ENCODE results near the gene PTPRQ.

PTPRQ gene, protein sequence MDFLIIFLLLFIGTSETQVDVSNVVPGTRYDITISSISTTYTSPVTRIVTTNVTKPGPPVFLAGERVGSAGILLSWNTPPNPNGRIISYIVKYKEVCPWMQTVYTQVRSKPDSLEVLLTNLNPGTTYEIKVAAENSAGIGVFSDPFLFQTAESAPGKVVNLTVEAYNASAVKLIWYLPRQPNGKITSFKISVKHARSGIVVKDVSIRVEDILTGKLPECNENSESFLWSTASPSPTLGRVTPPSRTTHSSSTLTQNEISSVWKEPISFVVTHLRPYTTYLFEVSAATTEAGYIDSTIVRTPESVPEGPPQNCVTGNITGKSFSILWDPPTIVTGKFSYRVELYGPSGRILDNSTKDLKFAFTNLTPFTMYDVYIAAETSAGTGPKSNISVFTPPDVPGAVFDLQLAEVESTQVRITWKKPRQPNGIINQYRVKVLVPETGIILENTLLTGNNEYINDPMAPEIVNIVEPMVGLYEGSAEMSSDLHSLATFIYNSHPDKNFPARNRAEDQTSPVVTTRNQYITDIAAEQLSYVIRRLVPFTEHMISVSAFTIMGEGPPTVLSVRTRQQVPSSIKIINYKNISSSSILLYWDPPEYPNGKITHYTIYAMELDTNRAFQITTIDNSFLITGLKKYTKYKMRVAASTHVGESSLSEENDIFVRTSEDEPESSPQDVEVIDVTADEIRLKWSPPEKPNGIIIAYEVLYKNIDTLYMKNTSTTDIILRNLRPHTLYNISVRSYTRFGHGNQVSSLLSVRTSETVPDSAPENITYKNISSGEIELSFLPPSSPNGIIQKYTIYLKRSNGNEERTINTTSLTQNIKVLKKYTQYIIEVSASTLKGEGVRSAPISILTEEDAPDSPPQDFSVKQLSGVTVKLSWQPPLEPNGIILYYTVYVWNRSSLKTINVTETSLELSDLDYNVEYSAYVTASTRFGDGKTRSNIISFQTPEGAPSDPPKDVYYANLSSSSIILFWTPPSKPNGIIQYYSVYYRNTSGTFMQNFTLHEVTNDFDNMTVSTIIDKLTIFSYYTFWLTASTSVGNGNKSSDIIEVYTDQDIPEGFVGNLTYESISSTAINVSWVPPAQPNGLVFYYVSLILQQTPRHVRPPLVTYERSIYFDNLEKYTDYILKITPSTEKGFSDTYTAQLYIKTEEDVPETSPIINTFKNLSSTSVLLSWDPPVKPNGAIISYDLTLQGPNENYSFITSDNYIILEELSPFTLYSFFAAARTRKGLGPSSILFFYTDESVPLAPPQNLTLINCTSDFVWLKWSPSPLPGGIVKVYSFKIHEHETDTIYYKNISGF (N-terminal part only)
- 0 to 0.11 (median 0) reads per million in 9 experiments for total RNA-seq

DNA sequence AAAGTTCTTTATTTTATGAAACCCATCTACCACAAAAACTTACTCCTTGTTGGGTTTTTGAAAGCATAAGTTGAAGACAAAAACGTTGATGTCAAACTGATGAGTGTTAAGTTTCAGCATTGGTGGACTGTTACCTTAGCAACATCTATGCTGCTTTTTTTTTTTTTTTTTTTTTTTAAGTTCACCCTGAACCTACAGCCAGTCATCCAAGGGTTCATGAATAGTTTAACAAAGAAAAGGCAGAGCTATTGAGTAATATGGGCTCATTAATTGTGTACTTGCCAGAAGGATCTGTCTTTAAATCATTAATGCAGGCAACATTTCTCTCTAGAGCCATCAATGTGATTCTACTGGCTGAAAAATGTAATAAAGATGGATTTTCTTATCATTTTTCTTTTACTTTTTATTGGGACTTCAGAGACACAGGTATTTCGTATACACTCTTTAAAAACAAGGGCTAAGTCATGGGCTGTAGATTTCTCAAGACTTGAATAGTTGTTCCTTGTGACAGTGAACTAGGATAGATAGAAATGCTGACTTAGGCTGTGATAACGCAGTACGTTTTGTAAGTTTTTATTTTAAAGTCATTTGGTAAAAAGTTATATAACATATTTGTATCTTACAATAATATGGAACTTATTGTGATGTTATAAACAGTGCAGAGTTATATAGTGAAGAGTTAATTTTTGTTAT lies at the start of gene PTPRQ:
TSS of gene PTPRQ (plus strand) at position 262 of the 693 bp plus-strand sequence. CDS start at position 373, 111 bp downstream.
- H3K36me3 Mint-ChIP-seq (ENCODE audit: insufficient read depth): no peaks in the 10 kb centered on the region
- no peak within 1 kb of the TSS for H3K27ac Mint-ChIP-seq
- H3K4me1 Mint-ChIP-seq (ENCODE audit: low read depth in 2 of 2): no peaks in the 10 kb centered on the region
- ATAC-seq (replicated peaks): no peak
- peaks cover 0 to 2% of the 10 kb centered on the region in 2 donors for H3K9me3 Mint-ChIP-seq
- DNase-seq: no peak
- H3K4me3 Mint-ChIP-seq: no peak within 1 kb of the TSS
- H3K27me3 Mint-ChIP-seq: no peaks in the 10 kb centered on the region

DNA sequence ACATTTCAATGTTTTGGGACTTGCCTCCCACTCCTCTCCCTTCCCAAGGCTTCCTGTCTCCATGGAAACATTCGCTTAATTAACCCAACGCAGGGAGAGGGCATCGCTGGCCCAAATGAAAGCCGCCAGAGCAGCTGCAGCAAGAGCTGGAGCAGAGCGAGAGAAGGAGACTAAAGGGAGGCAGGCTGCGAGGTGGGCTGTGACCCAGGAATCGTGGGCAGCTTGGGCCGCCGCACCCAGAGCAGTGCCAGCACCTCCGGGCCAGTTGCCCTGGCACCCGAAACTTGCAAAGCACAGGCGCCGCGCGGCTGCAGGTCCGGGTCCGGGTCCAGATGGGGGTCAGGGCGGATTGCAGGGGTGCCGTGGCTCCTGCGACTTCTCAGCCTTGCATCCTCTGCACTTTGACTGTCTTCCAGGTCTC lies 43.5 kb upstream of the PTPRQ start:
- peaks cover 0 to 5% of the 10 kb centered on the region in 2 donors for H3K9me3 Mint-ChIP-seq
- no peaks in the 10 kb centered on the region for H3K27me3 Mint-ChIP-seq
- no peaks in the 10 kb centered on the region for H3K36me3 Mint-ChIP-seq (ENCODE audit: insufficient read depth)
- H3K4me1 Mint-ChIP-seq (ENCODE audit: low read depth in 2 of 2): no peaks in the 10 kb centered on the region
- H3K4me3 Mint-ChIP-seq: no peak overlapping the region
- no peak for ATAC-seq (replicated peaks)
- no peak for DNase-seq
- no peak overlapping the region for H3K27ac Mint-ChIP-seq

DNA sequence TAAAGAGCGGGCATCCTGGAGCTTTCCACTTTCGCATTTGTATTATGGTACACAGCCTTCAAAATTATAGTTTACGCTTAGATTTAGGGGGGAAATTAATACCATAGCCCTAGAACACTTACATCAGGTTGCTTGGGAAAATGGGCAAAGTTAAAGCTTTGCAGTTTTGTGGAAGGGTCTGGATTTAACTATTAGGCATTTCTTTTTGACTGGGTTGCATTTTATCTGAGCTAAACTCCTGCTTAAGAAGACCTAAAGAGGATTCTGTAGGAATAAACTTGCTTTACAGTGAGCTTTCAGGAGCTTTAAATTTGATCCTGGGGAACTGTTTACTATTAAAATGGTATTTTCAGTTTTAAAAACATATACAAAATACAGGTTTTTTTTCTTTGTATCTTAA lies 42.8 kb upstream of the PTPRQ start:
- Mint-ChIP-seq H3K36me3 (ENCODE audit: insufficient read depth) (no peaks in the 10 kb centered on the region), H3K4me3 (no peak overlapping the region), H3K9me3 (peaks cover 0 to 5% of the 10 kb centered on the region in 2 donors), H3K27me3 (no peaks in the 10 kb centered on the region), H3K27ac (no peak overlapping the region), H3K4me1 (ENCODE audit: low read depth in 2 of 2) (no peaks in the 10 kb centered on the region)
- ATAC-seq (replicated peaks) (no peak), DNase-seq (no peak)

DNA sequence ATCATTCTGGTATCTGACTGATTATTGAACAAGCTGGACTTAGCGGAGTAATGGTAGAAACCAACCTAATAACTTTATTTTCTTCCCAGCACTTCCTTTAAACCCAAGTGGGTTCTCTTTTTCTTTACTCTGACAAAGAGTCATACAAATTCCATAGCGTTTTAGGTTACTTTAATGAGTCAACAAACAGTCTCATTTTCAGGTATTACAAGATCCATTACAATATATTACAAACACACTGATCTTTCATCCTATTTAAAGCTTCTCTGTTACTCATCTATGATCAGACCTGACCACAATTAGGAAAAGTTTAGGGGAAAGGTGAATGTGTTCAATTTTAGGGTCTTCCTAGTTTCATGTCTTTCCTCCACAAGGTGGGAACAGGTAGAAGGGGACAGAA lies 39.4 kb upstream of the PTPRQ start:
- Mint-ChIP-seq H3K9me3 (peaks cover 0 to 4% of the 10 kb centered on the region in 2 donors), H3K4me3 (no peak overlapping the region), H3K27me3 (no peaks in the 10 kb centered on the region), H3K36me3 (ENCODE audit: insufficient read depth) (no peaks in the 10 kb centered on the region), H3K27ac (no peak overlapping the region), H3K4me1 (ENCODE audit: low read depth in 2 of 2) (no peaks in the 10 kb centered on the region)
- ATAC-seq (replicated peaks) (no peak), DNase-seq (no peak)

DNA sequence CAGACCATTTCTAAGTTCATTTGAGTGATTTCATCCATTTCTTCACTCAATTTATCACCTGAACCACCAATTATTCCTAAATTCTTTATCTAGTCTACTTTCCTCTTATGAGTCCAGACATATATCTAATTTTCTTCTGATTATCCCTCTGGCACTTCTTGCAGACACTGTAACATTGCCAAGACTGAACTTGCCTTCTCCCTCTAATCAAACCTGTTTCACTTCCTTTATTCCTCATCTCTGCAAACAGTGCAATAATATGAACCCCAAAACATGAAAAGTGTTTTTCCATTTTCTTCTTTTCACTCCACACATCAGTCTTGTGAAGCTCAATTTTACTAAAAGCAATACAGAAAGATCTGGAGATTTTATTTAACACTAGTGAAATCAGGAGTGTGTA lies 37.8 kb upstream of the PTPRQ start:
- Mint-ChIP-seq H3K27me3 (no peaks in the 10 kb centered on the region), H3K27ac (no peak overlapping the region), H3K4me3 (no peak overlapping the region), H3K9me3 (peaks cover 4 to 5% of the 10 kb centered on the region in 2 donors), H3K4me1 (ENCODE audit: low read depth in 2 of 2) (no peaks in the 10 kb centered on the region), H3K36me3 (ENCODE audit: insufficient read depth) (no peaks in the 10 kb centered on the region)
- ATAC-seq (replicated peaks) (no peak), DNase-seq (no peak)

DNA sequence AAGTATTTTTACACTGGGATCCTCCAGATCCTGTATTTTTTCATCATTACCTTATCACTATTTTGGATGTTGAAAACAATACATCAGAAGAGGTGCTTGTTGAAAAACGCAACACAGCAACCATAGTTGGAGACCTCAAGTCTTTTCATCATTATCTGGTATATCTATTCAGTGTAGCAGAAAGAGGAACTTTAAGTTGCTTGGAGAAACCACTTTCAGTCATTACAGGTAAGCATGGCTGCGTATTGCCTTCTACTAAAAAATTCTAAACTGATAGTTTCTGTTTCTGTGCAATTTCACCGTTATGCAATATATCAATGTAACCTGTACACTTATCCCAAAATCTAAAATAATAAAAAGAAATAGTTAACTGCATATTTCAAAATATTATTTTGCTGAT lies 32.2 kb upstream of the PTPRQ start:
- Mint-ChIP-seq H3K4me3 (no peak overlapping the region), H3K4me1 (ENCODE audit: low read depth in 2 of 2) (no peaks in the 10 kb centered on the region), H3K27ac (no peak overlapping the region), H3K9me3 (peaks cover 4 to 5% of the 10 kb centered on the region in 2 donors), H3K27me3 (no peaks in the 10 kb centered on the region), H3K36me3 (ENCODE audit: insufficient read depth) (no peaks in the 10 kb centered on the region)
- ATAC-seq (replicated peaks) (no peak), DNase-seq (no peak)

GRCh38 chr12:80412343-80412953 lies 31.6 kb upstream of the PTPRQ start:
- no peaks in the 10 kb centered on the region for H3K27me3 Mint-ChIP-seq
- H3K4me3 Mint-ChIP-seq: no peak overlapping the region
- ATAC-seq (replicated peaks): no peak
- no peak overlapping the region for H3K27ac Mint-ChIP-seq
- no peaks in the 10 kb centered on the region for H3K36me3 Mint-ChIP-seq (ENCODE audit: insufficient read depth)
- DNase-seq: no peak
- peaks cover 4 to 8% of the 10 kb centered on the region in 2 donors for H3K9me3 Mint-ChIP-seq
- H3K4me1 Mint-ChIP-seq (ENCODE audit: low read depth in 2 of 2): no peaks in the 10 kb centered on the region

DNA sequence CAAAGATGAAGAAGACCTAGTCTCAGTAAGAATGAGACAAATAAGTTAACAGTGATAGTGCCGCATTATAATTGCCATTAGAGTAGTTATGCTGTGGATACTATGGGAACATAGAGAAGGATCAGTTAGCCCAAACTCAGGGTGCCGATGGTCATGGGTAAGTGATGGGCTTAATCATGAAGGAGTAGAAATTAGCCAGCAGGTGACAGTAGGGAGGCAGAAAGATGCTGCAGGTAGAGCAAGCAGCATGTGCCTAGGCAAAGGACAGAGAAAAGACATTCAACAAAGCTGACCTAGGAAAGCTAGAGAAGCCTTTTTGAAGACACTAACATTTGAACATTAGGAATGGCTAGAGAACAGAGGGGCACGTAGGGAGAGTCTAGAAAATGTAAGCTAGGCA lies 30.6 kb upstream of the PTPRQ start:
- Mint-ChIP-seq H3K4me1 (ENCODE audit: low read depth in 2 of 2) (no peaks in the 10 kb centered on the region), H3K27me3 (no peaks in the 10 kb centered on the region)
- no peak for DNase-seq

DNA sequence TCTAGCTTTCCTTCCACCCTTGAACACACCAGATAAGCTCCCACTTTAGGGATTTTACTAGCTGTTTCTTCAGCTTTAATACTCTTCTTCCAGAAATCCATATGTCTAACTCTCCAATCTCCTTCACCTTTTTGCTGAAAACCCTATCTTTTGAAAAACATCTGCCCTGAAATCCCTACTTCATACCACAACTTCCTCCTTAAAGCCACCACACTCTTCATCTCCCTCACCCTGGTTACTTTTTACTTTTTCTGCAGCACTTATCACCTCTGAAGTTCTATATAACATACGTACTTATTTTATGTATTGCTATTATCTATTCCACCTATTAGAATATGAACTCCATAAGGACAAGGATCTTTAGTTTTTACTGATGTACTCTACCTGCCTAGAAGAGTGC lies 28.6 kb upstream of the PTPRQ start:
- H3K36me3 Mint-ChIP-seq (ENCODE audit: insufficient read depth): no peaks in the 10 kb centered on the region

More for the DNA sequence above, 30.6 kb upstream of the PTPRQ start:
- no peak for ATAC-seq (replicated peaks)
- Mint-ChIP-seq H3K9me3 (peaks cover 4 to 8% of the 10 kb centered on the region in 2 donors), H3K36me3 (ENCODE audit: insufficient read depth) (no peaks in the 10 kb centered on the region), H3K27ac (no peak overlapping the region), H3K4me3 (no peak overlapping the region)

DNA sequence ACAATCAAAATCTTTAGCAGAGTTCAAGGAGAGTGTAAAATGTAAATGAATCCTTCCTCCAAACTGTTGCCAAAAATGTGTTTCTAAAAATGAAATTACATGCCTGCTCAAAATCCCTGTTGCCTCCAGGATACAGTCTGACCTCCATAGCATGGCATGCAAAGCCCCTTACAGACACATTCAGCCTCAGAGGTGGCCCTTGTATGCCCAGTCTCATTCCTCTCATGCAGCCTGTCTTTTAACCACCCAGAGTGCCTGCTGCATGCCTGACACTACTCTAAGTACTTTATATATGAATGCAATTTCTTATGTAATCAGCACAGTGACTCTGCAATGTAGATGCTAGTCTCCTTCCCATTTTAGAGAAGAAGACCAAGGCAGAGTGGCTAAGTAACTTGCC lies 24.4 kb upstream of the PTPRQ start:
- Mint-ChIP-seq H3K36me3 (ENCODE audit: insufficient read depth) (no peaks in the 10 kb centered on the region), H3K4me1 (ENCODE audit: low read depth in 2 of 2) (no peaks in the 10 kb centered on the region), H3K9me3 (peaks cover 0 to 3% of the 10 kb centered on the region in 2 donors), H3K4me3 (no peak overlapping the region), H3K27ac (no peak overlapping the region), H3K27me3 (no peaks in the 10 kb centered on the region)
- ATAC-seq (replicated peaks) (no peak), DNase-seq (no peak)

More for the DNA sequence above, 28.6 kb upstream of the PTPRQ start:
- no peak for DNase-seq
- Mint-ChIP-seq H3K9me3 (peaks cover 2 to 8% of the 10 kb centered on the region in 2 donors), H3K27ac (no peak overlapping the region), H3K4me3 (no peak overlapping the region), H3K4me1 (ENCODE audit: low read depth in 2 of 2) (no peaks in the 10 kb centered on the region), H3K27me3 (no peaks in the 10 kb centered on the region)
- no peak for ATAC-seq (replicated peaks)

GRCh38 chr12:80420075-80420474 lies 24.0 kb upstream of the PTPRQ start:
- Mint-ChIP-seq H3K4me3 (no peak overlapping the region), H3K27ac (no peak overlapping the region), H3K27me3 (no peaks in the 10 kb centered on the region), H3K4me1 (ENCODE audit: low read depth in 2 of 2) (no peaks in the 10 kb centered on the region), H3K36me3 (ENCODE audit: insufficient read depth) (no peaks in the 10 kb centered on the region), H3K9me3 (peaks cover 0 to 3% of the 10 kb centered on the region in 2 donors)
- DNase-seq (no peak), ATAC-seq (replicated peaks) (no peak)

- DNase-seq (no peak), ATAC-seq (replicated peaks) (no peak)
- Mint-ChIP-seq H3K27ac (no peak overlapping the region), H3K27me3 (no peaks in the 10 kb centered on the region), H3K4me1 (ENCODE audit: low read depth in 2 of 2) (no peaks in the 10 kb centered on the region), H3K4me3 (no peak overlapping the region), H3K36me3 (ENCODE audit: insufficient read depth) (no peaks in the 10 kb centered on the region), H3K9me3 (peaks cover 0 to 2% of the 10 kb centered on the region in 2 donors)
Measured at GRCh38 chr12:80422550-80422949, 21.5 kb upstream of the PTPRQ start.
